GM19240 (cell line): ENCODE data around the gene TFCP2L1.

ENCODE experiments used
- DNase-seq: peaks from one replicate; pipeline ENCODE4 v3.0.0; 2011; ENCODE audit warnings: low spot score; ENCODE audit not compliant: insufficient read length

TFCP2L1 gene

DNA sequence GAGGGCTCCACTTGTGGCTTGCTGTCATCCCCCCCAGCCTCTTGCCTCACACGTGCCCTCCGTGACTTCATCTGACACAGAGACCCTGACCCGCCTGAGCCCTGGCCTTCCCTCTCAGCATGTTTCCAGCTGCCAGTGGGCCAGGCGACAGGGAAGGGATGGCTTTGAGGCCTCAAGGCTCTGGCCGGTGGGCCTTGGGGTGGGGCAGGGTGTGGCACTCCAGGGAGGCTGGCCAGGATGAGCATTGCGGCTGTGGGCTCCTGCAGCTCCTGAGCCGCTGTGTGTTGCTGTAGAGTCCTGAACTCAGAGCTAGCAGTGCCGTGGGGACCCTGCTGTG lies 85.0 kb downstream of the TFCP2L1 start:
- no peak for DNase-seq

DNA sequence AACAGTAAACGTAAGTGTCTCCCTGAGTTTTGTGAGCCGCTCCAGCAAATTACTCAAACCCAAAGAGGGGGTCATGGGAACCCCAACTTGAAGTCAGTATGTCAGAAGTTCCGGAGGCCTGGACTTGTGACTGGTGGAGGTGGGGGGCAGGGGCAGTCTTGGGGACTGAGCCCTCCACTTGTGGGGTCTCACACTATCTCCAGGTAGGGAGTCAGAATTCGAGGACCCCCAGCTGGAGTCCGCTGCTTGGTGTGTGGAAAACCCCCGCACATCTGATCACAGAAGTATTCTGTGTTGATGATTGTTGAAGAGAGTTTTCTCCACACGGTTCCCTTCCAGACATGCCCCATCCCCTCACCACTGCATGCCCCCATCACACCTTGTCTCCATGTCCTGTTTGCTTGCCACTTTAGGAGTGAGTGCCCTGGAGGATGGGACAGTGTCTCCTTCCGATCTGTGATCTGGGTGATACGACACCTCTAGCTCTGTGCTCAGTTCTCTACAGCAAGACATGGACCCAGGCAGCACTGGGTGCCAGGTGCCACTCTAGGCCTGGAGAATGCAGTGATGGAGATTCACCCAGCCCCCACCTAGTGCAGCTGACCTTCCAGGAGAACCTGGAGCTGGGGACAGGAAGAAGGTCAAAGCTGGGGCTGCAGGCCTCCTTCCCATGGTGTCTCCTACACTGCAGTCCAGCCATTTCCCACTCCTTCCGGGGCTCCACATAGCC lies 85.6 kb downstream of the TFCP2L1 start:
- DNase-seq: no peak

DNA sequence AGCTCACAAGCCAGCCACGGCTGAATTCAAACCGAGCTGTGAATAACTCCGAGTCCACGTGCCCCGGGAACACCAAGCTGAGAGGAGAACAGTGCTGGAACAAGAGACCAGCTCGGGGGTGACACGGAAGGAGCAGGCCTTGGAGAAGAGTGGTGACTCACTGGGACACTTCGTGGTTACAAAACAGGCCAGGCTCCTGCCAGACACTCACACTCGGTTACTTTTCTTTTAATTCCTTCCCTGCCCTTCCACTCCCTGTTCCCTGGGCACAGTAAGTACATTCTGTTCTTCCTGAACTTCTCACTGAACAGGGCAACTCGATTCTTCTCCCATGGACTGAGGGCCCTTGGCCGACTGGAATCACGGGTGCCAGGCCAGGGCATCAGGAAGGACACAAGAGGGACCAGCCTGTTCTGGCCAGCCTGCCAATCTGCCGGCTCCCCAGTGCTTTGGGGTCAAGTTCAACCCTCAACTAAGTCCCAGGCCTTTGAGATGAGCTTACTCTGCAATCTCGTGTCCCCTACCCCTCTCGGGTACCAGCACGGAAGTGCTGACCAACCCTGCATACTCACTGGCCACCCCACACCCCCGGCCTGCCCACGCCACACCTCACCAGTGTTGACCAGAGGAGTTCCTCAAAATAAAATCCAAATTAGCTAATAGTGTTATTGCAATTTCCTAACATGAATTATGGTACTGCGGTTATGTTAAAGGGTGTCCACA lies 87.5 kb downstream of the TFCP2L1 start:
- no peak for DNase-seq

DNA sequence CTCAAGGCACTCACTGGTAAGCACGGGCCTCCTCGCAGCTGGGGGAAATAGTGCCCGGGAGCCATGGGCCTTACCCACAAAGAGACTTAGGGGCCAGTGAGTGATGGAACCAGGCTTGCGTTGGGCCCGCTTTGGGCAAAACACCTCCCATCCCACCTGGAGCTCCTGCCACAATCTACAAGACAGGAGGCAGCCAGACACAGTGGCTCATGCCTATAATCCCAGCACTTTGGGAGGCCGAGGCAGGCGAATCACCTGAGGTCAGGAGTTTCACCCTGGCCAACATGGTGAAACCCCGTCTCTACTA lies 88.2 kb downstream of the TFCP2L1 start:
- no peak for DNase-seq

DNA sequence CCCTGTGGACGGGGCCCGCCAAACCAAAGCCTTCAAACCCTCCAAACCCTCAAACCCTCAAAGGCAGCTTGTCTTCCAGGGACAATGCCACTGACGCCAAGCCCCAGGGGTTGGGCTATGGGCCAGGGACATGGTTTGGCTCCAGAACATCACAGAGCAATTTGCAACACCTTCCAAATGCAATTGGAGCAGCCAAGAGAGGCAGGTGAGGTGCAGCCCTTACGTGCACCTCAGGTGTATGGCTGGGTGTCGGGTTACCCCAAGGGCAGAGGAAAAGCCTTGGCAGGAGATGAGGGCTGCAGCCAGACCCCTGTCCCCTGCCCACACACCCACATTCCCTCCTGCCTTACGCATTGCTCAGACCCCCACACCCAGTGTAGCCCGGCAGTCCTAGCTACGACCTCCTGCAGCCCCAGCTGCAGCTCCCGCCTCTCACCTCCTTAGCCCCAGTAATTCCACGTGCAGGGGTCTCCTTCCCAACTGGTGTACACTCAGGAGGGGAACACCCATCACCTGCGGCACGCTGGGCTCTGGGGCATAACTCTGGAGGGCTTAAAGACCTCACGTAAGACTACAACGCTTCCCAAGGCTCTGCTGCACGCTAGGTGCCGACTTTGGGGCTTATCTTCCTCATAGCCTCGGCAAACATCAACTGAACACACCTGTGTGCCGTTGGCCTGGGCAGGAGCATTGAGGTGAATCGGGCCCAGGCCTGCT lies 88.7 kb downstream of the TFCP2L1 start:
- DNase-seq: no peak

DNA sequence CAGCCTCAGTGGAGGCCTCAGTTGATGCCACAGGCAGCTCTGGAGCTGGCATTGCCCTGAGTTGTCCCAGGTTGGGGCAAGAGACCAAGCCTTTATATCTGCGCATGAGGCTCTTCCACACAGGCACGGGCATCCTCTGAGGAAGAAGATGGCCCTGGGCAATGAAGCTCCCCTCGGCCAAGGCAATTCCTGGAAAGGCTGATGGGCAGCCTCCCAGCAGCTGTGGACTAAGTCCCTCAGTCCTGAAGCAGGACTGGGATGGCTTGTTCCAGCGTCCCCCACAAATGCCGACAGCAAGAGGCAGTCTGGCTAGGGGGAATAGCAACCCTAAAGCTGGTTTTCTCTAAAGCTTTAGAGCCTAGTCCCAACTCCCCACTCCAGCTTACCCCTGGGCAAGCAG lies 90.0 kb downstream of the TFCP2L1 start:
- DNase-seq: no peak

DNA sequence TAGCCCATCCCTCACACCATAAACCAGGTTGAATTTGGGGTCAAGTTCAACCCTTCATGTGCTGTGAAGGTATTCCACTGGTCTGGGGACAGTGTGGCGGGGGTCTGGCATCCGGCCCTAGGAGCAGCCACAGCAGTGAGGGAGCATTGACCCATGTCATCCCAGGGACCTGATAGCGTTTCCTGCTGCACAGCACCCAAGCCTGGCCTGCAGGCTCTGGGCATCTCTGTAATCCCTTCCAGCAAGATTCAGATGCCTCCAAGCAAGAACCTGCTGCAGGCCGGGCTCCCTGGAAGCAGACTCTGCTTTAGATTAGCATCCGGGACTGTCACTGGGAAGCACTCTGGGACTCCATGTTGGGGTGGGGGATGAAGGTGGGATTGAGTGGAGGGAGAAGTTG lies 90.4 kb downstream of the TFCP2L1 start:
- DNase-seq: no peak

DNA sequence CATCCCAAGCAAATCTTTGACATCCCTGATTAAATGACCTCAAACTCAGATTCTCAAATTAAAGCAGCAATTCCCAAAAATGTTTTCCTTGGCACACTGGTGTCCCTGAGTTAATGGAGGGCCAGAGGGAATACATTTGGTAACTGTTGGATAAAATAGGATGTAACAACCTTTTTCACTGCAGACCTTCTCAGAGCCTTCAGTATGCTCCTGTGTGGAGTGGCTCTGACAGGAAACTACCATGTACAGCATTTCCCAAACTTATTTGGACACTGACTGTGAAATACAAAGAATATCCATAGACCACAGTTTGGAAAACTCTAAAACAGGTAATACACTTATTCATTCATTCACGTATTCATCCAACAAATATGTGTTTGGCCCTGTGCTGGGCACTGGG lies 91.8 kb downstream of the TFCP2L1 start:
- no peak for DNase-seq

DNA sequence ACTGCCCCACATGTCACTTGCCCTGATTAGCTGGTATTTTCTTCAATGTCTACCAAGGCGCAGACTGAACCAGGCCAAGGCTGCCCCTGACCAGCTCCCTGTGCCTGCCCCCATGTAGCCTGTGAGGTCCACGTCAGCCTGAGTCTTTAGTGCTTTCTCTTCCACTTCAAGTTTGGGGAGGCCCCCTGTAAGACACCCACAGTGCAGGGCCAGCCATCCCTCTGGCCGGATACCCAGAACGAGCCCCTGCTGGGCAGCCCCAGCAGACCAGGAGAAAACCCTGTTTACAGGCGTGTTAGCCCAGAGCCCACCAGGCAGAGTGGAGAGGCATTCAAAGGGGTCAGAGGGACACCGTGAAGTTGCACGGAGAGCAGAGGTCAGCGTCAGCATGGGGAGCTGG lies 92.4 kb downstream of the TFCP2L1 start:
- DNase-seq: no peak

DNA sequence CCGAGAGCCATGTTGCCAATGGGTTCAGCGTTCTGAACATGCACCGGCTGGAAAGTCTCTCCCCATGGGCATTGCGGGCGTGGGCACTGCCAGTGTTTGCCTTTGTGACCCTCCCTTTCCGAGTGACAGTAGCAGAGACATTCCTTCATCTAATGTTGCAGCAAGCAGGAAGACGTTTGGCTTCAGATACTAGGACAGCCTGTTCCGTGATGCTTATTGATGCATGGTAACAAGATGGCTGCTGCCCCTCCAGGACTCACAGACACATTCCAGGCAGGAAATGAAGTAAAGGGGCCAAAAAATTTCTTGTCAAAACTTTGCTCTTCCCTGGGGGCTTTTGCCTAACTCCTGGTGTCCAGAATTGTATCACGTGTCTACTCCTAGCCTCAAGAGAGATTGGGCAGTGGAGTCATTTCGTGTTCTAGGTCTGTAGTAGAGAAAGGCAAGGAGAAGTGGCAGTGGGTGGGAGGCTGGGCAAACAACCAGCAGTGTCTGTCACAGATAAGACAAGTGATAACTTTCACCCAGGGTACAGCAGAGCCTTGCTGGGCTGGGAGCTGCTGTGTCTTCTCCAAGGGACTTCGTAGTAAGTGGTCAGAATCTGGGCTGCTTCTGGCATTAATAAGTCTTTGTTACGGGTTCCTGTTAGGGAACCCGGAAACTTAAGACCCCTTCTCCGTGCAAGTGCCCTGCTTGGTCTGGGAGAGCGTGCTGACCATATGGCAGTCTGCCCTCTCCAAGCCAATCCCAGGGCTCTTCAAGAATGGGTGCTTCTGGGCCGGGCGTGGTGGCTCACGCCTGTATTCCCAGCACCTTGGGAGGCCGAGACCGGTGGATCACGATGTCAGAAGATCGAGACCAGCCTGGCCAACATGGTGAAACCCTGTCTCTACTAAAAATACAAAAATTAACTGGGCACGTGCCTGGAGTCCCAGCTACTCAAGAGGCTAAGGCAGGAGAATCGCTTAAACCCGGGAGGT lies 93.5 kb downstream of the TFCP2L1 start:
- DNase-seq: no peak

DNA sequence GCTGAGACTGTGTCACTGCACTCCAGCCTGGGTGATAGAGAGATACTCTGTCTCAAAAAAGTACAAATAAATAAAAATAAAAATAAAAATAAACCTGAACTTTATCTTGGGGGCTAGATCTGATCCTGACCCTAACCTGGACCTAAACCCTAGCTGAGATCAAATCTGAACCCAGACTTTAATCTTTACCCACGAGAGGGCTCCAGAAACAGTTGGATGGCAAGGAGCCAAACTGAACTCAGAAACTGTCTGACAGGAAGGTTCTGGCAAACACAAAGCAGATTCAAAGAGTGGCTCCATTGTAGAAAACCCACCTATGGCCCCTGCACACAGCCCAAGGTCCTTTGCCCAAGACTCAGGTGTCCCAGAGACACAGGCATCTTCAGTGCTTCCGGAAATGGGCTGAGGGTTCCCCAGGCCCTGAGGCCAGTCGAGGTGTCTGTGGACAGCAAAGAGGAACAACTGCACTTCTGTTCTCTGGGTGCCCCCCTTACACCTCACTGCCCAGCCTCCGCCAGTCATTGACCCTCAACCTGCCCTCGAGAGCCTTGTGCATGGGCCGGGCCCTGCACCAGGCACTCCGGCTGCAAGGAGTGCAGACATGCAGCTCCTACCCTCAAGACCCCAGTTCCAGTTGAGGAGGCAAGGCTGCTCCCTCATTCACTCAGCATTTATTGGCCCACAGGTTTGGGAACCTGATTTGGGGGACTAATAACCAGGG lies 95.2 kb downstream of the TFCP2L1 start:
- no peak for DNase-seq

DNA sequence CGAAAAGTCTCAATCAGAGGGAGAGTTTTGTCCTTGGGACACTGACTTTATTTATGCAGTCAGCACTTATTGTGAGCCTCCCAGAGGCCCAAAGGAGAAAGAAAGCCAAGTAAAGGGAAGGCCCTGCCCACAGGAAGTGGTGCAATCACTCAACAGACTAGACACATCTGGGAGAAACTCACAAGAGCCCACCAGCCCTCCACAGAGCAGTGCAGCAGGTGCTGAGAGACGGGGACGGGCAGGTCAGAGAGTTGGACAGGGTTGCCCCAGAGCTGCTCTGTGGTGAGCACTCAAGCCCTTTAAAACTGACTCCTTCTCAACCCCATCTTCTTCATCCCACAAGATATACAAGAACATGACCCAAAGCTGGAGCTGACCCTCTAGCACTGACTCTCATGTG lies 96.0 kb downstream of the TFCP2L1 start:
- no peak for DNase-seq

DNA sequence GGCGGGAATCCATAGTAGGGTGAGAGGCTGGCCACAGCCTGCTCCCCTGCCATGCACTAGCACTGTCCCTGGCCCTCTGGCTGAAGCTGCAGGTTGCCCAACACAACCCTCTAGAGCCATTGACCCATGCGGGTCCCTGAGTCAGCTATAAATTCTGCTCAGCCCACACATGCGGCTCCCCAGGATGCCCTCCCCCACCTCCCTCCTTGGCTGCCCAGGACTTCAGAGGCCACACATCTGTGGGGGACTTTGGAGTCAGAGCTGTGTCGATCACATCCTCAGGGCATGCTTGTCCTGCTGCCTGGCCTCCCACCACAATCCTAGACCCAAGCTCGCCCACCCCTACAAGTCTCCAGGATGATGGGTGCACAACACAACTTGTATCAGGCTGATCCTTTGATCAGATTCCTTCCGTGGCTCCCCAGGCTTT lies 97.0 kb downstream of the TFCP2L1 start:
- DNase-seq: no peak

DNA sequence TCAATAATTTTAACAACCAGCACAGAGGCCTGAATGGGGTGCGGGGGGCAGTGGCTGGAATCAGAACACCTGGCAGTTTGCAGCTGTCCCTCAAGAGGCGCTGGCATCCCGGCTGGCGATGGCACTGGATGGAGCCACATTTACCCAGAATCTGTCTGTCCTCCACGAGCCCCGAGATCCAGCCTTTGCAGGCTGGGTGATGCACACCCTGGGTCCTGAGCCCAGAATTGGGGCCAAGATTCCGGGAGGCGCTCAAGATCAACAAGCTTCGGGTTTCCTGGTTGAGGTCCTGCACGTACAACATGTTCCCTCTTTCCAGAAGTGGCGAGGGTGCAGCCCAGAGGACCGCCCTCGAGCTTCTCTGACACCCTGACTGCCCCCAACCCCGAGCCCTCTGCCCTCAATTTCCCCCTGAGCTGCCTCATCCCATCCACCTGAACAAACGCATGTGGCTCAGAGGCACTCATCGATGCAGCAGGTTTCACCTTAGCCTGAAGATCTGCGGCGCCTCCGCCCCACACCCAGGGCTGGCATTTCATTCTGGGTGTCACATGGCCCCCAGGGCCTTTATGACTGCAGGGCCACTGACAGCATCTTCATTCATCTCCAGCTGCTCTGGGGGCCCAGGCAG lies 97.5 kb downstream of the TFCP2L1 start:
- no peak for DNase-seq

DNA sequence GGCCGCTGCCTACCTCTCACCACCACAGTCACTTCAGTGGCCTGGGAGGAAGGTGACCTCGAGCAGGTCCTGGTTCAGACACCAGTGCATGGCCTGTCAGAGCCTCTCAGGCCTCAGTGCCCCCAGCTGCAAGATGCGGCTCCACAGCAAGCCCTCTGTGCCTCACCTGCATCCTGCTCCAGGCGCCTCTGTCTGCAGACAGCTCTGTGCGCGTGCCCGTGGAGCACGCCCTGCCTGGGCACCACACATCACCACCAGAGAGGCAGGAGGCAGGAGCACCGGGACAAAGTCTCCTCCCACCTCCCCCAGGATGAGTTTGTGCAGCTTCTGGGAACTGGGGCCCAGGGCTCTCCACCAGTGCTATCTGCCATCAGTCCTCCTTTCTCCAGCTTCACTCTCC lies 98.7 kb downstream of the TFCP2L1 start:
- DNase-seq: no peak

DNA sequence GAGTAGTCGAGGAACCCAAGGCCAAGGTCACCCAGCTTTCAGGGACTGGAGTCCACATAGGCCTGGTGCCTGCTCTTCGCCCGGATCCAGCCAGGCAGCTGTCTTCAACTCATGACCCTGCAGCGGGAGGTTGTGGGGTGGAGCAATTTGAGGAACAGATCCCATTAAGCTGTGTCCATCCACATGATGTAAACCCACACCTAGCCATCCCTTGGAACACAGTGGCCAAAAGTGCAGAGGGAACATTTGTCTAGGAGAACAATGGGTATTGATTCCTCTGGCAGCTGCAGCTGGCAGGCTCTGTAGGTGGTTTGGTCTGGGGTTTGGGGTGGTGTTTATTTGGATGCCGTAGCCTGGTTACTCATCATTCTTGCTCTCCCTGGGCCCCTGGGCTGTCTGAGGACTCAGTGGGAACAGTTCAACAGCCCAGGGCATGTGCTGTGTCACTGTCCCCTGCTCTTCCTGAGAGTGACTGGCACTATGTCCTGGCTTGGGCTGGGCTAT lies 99.4 kb downstream of the TFCP2L1 start:
- DNase-seq: no peak

DNA sequence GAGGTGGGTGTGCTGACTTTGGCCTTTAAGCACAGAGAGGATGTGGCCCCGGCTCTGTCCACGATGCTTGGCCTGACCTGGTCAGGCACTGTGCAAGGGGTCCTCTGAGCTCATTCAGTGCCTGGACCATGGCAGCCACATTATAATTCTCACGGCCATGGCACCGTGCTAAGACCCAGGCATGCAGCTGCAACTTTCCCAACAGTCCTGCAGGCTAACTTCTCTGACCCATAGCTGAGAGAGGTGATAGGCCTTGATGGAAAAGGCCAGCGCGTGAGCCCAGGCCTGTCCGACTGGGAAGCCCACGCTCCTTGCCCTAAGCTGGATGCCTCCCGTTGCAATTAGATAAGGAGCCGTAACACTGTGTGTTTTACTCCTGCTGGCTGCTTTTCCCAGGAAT lies 99.9 kb downstream of the TFCP2L1 start:
- DNase-seq: no peak

DNA sequence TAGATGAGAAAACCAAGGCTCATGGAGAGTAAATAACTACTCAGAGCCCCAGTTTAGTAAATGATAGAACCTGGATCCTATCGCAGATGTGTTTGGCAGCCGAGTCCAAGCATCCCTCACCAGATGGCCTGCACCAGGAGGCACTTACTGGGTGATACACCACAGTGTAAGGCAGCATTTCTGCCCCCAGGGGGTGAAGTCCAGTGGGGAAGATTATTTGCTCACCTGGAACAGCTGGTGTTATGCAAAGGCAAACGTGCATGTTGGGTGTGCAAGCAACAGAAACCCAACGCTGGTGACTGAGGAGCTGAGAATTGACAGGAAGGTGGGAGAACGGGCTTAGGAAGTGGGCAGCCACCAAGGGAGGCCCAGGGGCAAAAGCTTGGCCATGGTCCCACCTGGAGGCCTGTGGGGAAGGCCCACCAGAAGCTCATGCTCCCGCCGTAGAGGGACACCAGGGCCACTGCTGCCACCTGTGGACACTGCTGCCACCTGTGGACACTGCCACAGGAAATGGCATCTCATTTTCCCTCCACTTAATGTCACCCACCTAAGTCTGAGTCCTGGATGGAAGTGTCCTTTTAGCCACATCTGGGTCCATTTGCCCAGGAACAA lies 100.6 kb downstream of the TFCP2L1 start:
- no peak for DNase-seq

DNA sequence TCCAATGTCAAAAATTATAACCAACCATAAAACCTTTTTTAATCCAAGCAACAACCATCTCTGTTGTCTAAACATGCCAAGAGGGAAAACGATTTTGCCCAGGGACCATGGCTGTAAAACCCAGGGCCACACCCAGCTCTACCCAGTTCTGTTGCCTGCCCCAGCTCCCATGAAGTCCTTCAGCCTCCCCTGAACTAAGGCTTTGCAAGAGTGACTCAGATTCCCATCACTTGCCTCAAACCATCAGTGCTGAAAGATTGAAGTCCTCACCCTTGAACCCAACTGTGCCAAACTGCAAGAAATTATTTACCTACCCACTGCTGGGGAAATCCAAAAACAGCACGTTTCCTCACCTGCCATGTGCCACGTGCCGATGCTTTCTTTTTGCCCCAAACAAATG lies 102.5 kb downstream of the TFCP2L1 start:
- DNase-seq: no peak

DNA sequence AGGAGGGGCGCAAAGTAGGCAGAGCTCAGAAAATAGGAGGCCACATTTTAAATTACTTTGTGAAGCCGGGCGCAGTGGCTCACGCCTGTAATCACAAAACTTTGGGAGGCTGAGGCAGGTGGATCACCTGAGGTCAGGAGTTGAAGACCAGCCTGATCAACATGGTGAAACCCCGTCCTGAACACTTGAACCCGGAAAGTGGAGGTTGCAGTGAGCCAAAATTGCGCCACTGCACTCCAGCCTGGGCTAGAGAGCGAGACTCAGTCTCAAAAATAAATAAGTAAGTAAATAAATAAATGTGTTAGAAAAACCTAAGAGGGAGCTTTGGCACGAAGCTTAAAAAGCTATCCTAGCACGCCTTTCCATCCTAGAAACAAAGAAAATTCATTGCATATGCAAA lies 105.5 kb downstream of the TFCP2L1 start:
- no peak for DNase-seq
